HUES6 (cell line): ENCODE data around the gene HES2.
A peak's percentile ranks its signal among the peaks of the same experiment; 100 is the strongest.

Experiments
- H3K27ac ChIP-seq: 2 replicates; pipeline ENCODE4 v1.7.0; 2013; ENCODE audit warnings: low read depth, mild to moderate bottlenecking, low read length, inconsistent platforms
- H3K27me3 ChIP-seq: 2 replicates; pipeline ENCODE4 v1.6.1; 2013; ENCODE audit warnings: low read length; ENCODE audit not compliant: control insufficient read depth, insufficient read depth
- H3K36me3 ChIP-seq: 2 replicates; pipeline ENCODE4 v1.6.1; 2013; ENCODE audit warnings: low read length; ENCODE audit not compliant: control insufficient read depth, insufficient read depth
- H3K4me1 ChIP-seq: 2 replicates; pipeline ENCODE4 v1.6.1; 2013; ENCODE audit warnings: low read length; ENCODE audit not compliant: control insufficient read depth, insufficient read depth
- H3K4me3 ChIP-seq: 2 replicates; pipeline ENCODE4 v1.5.1; 2013; ENCODE audit warnings: low read depth, low read length
- H3K9ac ChIP-seq: one replicate; pipeline ENCODE4 v1.6.1; 2013; ENCODE audit warnings: mild to moderate bottlenecking, low read length
- H3K9me3 ChIP-seq: 2 replicates; pipeline ENCODE4 v1.6.1; 2013; ENCODE audit warnings: low read depth, low read length; ENCODE audit not compliant: control insufficient read depth, insufficient read depth

Gene HES2

GRCh38 chr1:6419804-6420453 lies at the start of gene HES2:
Gene HES2 (minus strand): TSS chr1:6419919. CDS start chr1:6419820, 99 bp downstream.
- H3K27ac ChIP-seq = no peak within 1 kb of the TSS
- H3K4me3 ChIP-seq = peak within 1 kb of the TSS; percentile 54
- H3K4me1 ChIP-seq = peaks cover 21% of the 10 kb centered on the region
- no peaks in the 10 kb centered on the region for H3K9me3 ChIP-seq
- H3K36me3 ChIP-seq = no peaks in the 10 kb centered on the region
- H3K9ac ChIP-seq = no peak within 1 kb of the TSS
- peaks cover 99% of the 10 kb centered on the region for H3K27me3 ChIP-seq

- no peaks in the 10 kb centered on the region for H3K27me3 ChIP-seq
- peaks cover 38% of the 10 kb centered on the region for H3K36me3 ChIP-seq
- H3K4me1 ChIP-seq = peaks cover 16% of the 10 kb centered on the region
- no peaks in the 10 kb centered on the region for H3K9me3 ChIP-seq
- no peak overlapping the region for H3K27ac ChIP-seq
- no peak overlapping the region for H3K9ac ChIP-seq
- no peak overlapping the region for H3K4me3 ChIP-seq
These were observed 49.2 kb upstream of the HES2 start for GRCh38 chr1:6468729-6469461.

GRCh38 chr1:6467744-6468688 lies 48.3 kb upstream of the HES2 start:
- no peaks in the 10 kb centered on the region for H3K9me3 ChIP-seq
- no peak overlapping the region for H3K9ac ChIP-seq
- H3K27me3 ChIP-seq = no peaks in the 10 kb centered on the region
- peaks cover 16% of the 10 kb centered on the region for H3K4me1 ChIP-seq
- no peak overlapping the region for H3K27ac ChIP-seq
- H3K36me3 ChIP-seq = peaks cover 38% of the 10 kb centered on the region
- no peak overlapping the region for H3K4me3 ChIP-seq

GRCh38 chr1:6467224-6467623 lies 47.5 kb upstream of the HES2 start:
- Histone ChIP-seq H3K9ac (no peak overlapping the region), H3K27ac (no peak overlapping the region), H3K4me3 (no peak overlapping the region), H3K36me3 (peaks cover 38% of the 10 kb centered on the region), H3K27me3 (no peaks in the 10 kb centered on the region), H3K4me1 (peaks cover 15% of the 10 kb centered on the region), H3K9me3 (no peaks in the 10 kb centered on the region)

GRCh38 chr1:6466751-6467150 lies 47.0 kb upstream of the HES2 start:
- no peaks in the 10 kb centered on the region for H3K9me3 ChIP-seq
- H3K9ac ChIP-seq = no peak overlapping the region
- peaks cover 39% of the 10 kb centered on the region for H3K36me3 ChIP-seq
- no peaks in the 10 kb centered on the region for H3K27me3 ChIP-seq
- no peak overlapping the region for H3K4me3 ChIP-seq
- no peak overlapping the region for H3K27ac ChIP-seq
- peaks cover 10% of the 10 kb centered on the region for H3K4me1 ChIP-seq

- H3K27ac ChIP-seq = peak within 1 kb of the TSS; percentile 41; the same call in 1 of the 2 replicates
- peak within 1 kb of the TSS; percentile 37 for H3K4me3 ChIP-seq
- H3K9ac ChIP-seq = no peak within 1 kb of the TSS
- H3K27me3 ChIP-seq = no peaks in the 10 kb centered on the region
- peaks cover 8% of the 10 kb centered on the region; the same call in 1 of the 2 replicates for H3K4me1 ChIP-seq
- peaks cover 40% of the 10 kb centered on the region for H3K36me3 ChIP-seq
- no peaks in the 10 kb centered on the region for H3K9me3 ChIP-seq
These were observed 46.3 kb upstream of the HES2 start, which contains the start of gene TNFRSF25 for GRCh38 chr1:6466023-6466422. Gene TNFRSF25 (minus strand): TSS chr1:6466173. CDS start chr1:6466107, 66 bp downstream.

- peaks cover 12% of the 10 kb centered on the region; the same call in 1 of the 2 replicates for H3K4me1 ChIP-seq
- H3K27ac ChIP-seq = peak overlapping the region; percentile 41; the same call in 1 of the 2 replicates
- H3K36me3 ChIP-seq = peaks cover 38% of the 10 kb centered on the region
- no peaks in the 10 kb centered on the region for H3K9me3 ChIP-seq
- no peaks in the 10 kb centered on the region for H3K27me3 ChIP-seq
- no peak overlapping the region for H3K9ac ChIP-seq
- peak overlapping the region; percentile 37 for H3K4me3 ChIP-seq
These were observed 45.8 kb upstream of the HES2 start for GRCh38 chr1:6465461-6466005.

GRCh38 chr1:6464915-6465314 lies 45.2 kb upstream of the HES2 start:
- H3K9ac ChIP-seq = no peak overlapping the region
- no peak overlapping the region for H3K4me3 ChIP-seq
- peaks cover 16% of the 10 kb centered on the region for H3K4me1 ChIP-seq
- H3K9me3 ChIP-seq = no peaks in the 10 kb centered on the region
- H3K27ac ChIP-seq = no peak overlapping the region
- H3K36me3 ChIP-seq = peaks cover 32% of the 10 kb centered on the region
- no peaks in the 10 kb centered on the region for H3K27me3 ChIP-seq

GRCh38 chr1:6464514-6464836 lies 44.8 kb upstream of the HES2 start:
- H3K27me3 ChIP-seq = no peaks in the 10 kb centered on the region
- no peak overlapping the region for H3K9ac ChIP-seq
- H3K4me1 ChIP-seq = peaks cover 20% of the 10 kb centered on the region
- no peaks in the 10 kb centered on the region for H3K9me3 ChIP-seq
- H3K4me3 ChIP-seq = no peak overlapping the region
- no peak overlapping the region for H3K27ac ChIP-seq
- H3K36me3 ChIP-seq = peaks cover 28% of the 10 kb centered on the region

- Histone ChIP-seq H3K27me3 (no peaks in the 10 kb centered on the region), H3K4me3 (no peak overlapping the region), H3K36me3 (peaks cover 14% of the 10 kb centered on the region), H3K9me3 (no peaks in the 10 kb centered on the region), H3K9ac (no peak overlapping the region), H3K4me1 (peaks cover 21% of the 10 kb centered on the region), H3K27ac (no peak overlapping the region)
These were observed 43.3 kb upstream of the HES2 start for GRCh38 chr1:6463120-6463412.
